GM18909 (cell line): ENCODE measurements around the gene CD34.

Experiments used
- ATAC-seq: cut with Tn5 transposase; IDR thresholded peaks from one replicate; pipeline ENCODE4 v1.9.1; 2021; ENCODE audit warnings: mild to moderate bottlenecking; ENCODE audit not compliant: unreplicated experiment, poor library complexity

Gene CD34

DNA sequence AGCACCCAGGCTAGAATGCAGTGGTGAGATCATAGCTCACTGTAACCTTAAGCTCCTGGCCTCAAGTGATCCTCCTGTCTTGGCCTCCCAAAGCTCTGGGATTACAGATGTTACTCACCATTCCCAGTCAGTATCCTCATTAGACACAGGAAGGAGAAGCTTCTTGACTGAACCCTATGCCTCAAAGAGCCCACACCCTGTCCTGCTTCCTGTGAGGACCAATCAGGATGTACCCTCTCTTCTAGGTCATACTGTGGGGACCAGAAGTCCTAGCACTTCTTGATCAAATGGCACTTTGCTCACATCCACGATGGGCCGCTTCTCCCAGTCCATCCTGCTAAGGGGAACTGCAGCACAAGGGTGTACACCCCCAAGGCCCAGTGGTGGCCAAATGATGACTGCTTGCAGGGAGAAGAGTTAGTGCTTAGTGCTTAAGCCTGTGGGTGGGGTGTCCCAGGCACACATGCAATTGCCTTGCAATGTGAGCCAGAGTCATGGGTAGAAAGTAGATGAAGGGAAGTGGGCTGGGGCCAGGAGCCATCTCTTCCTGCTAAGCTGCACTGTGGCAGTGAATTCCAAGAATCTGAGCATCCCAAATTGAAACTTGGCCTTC lies 9.8 kb downstream of the CD34 start:
- ATAC-seq, result no peak

DNA sequence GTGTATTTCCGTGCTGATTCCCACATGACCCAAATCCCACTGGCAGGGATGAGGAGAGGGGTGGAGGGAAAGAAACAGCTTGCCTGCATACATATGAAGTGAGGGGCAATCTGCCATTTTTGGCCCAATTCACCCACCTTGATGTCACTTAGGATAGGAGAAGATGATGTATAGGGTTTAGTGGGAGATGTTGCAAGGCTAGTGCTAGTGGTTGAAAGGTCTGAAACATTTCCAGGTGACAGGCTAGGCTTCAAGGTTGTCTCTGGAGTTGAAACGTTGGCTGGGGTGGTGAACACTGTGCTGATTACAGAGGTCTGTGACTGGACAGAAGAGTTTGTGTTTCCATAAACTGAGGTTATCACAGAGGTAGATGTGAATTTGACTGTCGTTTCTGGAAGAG lies 12.1 kb downstream of the CD34 start:
- ATAC-seq, result no peak

DNA sequence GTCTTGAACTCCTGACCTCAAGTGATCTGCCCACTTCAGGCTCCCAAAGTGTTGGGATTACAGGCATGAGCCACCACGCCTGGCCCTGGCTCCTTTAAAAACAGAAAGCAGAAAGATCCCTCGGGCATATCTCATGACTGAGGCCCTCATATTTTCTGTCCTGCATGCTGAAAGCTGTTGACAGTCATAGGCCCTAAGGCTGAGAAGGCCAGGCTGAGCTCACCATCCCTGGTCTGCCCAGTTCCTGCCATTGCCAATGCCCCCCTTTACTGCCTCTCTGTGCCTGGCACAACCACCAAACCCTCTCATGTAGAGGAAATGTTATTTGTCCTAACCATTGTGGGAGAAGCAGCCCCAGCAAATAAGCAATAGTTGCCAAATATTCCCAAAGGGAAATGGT lies 12.7 kb downstream of the CD34 start:
- no peak for ATAC-seq

DNA sequence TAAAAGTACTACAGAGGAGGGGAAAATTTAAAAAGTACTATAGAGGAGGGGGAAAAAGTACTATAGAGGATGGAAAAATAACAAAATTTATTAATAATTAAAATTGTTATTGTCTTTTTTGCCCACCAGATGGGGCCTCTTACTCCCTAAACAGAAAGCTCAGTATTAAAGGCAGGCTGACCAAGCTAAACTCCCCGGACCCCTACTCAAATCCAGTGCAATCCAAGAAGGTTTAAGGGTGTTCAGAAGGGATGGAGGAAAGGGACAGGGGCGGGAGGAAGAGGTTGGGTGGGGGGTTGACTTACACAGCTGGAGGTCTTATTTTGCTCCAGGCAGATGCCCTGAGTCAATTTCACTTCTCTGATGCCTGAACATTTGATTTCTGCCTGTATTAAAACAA lies 13.7 kb downstream of the CD34 start:
- no peak for ATAC-seq

DNA sequence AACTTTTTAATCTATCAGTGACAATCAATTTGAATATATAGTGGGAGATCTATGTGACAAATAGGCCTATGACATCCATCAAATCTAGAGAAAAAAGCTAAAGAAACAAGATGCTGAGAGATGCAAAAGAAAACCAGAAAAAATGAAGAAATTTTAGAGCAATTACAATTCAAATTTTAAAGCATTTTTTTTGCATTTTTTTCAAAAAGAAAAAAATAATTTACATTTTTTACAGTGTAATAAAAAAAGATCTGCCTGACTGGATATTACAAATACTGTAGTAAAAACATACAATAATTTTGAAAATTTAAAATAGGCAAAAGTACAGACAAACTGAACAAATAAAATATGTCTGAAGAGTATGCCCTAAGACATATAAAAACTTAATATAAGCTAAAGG lies 14.4 kb downstream of the CD34 start:
- no peak for ATAC-seq

DNA sequence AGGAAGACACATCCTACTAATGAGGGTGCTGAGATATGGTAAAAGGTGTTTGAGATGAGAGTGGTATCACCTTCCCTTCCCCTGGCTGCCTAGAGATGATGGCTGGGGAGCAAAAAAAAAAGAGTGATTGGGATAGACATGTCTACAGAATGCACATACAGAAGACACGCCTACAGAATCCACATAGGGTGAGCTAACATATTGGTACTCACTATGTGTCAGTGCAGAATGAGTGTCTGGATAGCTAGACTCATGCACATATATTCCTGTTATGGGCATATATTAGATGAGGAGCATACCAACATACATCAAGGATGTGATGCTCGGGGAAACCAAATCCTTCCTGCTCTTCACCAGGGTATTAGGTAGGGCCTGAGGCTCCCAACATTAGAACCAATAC lies 16.2 kb downstream of the CD34 start:
- ATAC-seq, result no peak

DNA sequence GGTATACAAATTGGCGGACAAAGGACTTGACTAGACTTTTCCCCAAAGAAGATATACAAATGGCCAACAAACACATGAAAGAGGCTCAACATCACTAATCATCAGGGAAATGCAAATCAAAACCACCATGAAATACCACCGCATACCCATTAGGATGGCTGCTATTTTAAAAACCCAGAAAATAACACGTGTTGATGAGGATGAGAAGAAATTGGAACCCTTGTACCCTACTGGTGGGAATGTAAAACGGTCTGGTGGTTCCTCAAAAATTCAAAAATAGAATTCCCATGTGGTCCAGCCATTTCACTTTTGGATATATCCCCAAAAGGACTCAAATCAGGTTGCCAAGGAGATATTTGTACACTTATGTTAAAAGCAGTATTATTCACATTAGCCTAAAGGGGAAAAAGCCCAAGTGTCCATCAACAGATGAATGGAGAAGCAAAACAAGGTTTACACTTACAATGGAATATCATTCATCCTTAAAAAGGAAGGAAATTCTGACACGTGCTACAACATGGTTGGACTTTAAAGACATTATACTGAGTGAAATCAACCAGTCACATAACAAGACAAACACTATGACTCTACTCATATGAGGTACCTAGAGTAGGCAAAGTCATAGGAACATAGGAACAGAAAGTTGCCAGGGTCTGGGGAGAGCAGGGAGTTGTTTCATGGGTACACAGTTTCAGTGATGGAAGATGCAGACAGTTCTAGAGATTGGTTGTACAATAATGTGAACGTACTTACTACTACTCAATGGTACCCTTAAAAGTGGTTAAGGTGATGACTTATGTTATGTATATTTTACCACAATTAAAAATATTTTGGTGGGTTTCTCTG lies 17.0 kb downstream of the CD34 start:
- ATAC-seq, result no peak

DNA sequence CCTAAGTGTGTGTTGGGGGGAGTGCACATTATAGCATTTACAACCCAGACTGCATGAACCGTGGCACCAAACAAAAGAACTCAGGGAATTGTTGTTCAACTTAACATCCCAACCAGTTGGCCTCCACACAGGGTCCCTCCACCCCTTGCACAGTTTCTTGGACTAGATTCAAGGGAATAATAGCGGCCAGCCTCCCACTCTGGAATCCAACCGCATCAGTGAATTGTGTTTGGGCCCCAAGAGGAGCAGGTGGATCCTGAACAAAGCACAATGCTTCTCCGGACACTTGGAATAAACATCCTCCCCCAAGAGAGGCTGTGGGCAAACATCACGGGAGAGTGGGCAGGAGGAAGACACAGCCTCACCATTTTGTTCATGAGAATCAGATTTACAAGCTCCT lies 18.2 kb downstream of the CD34 start:
- ATAC-seq, result no peak

GRCh38 chr1:207891148-207891547 lies 19.8 kb downstream of the CD34 start:
- no peak for ATAC-seq

DNA sequence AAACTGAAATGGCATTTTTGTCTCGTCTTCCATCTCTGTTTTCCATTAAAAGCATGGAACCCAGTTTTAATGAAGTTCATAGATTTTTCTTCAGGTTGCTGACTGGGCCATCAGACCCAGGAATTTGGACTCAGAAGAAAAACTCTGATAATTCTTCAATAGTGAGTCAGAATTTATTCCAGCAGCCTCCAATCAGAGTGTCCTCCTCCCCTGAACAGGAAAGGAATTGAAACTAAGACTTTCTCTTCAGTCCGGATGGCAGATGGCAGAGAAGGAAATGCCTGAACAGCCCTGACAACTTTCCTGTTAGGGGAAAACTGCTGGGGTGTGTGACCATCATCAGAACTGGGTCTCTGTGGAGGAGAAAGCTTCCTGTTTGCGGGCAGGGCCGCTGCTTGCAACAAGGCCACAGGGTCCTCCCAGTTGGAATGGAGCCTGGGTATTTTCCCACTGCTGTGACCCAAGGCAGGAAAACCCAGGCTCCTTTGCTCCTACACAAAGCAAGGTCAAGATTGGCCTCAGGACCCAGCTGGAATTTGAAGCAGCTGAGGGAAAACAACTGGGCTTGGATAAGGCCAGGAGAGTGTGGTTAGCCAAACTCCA lies 20.7 kb downstream of the CD34 start:
- no peak for ATAC-seq

DNA sequence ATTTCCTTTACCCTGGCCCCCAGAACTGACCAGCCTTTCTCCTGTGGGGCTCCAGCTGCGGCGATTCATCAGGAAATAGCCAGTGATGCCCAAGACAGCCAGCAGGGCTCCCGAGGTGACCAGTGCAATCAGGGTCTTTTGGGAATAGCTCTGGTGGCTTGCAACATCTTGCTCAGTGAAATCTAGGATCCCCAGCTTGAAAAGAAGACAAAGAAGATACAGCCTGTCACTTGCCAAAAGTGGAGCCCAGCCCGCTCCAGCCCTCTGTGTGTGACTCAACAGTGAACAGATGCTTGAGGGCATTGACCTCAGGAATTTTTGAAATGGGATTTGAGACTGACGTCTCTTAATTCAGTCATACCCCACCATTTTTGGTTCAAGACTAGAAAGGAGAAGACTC lies 22.3 kb downstream of the CD34 start:
- no peak for ATAC-seq

DNA sequence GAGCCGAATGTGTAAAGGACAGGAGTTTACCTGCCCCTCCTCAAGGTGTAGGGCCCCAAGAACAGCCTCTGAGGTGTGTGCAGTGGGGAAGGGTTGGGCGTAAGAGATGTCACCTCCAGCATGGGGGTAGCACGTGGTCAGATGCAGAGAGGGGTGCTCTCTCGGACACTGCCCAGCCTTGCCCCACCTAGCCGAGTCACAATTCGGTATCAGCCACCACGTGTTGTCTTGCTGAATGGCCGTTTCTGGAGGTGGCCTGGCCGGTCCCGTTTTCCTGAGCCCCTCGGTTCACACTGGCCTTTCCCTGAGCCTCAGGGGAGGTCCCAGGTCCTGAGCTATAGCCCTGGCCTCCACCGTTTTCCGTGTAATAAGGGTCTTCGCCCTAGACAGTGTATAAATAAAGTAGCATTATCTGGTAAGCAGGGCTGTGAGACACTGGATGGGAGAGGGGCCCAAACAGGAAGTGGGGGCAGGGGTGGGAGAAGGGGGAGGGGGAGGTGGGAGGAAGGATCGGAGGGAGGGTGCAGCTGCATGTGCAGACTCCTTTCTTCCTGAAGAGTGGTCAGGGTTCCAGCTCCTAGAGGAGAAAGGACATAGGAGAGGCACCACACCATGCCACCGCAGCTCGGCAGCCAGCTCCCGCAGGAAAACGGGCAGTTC lies 23.3 kb downstream of the CD34 start:
- no peak for ATAC-seq

- ATAC-seq, result no peak
Measured at GRCh38 chr1:207886227-207886626, 24.7 kb downstream of the CD34 start.

DNA sequence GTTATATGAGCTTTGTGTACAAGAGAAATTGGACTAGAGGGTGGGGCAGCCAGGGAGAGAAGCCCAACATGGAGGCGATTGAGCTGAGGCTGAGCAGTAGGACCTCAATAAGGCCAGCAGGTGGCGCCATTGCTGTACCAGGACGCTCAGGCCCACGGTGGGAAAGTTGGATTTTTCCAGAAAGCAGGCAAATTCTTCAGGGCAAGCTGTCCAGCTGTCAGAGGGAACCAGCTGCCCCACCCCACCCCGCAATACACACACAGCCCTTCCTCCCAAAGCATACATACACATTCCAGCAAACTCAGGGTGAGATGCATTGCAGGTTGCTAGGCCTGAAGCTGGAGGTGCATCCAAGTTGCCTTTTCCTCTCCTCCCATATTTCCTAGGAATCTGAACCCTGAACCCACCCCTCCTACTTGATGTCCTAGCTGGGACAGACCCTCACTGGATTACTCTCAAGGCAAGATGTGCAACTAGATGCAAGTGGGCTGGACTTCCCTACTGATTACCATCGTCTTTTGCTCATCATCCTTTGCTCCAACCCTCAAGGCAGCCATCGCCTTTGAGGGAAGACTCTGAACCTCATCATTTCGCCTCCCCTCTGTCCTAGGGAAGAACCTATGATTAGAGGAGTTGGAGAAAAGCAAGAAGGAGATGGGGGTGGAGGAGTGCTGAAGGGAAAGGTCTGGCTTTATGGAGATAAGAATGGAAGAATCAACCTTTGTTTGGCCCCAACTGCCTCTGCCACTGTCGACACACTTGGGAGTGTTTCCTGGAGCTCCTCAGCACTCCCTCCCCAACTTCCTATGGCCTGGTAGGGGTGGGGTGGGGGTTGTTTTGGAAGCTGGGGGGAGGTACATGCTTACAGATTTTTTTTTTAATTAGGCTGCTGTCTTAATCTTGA lies 25.5 kb downstream of the CD34 start:
- ATAC-seq, result peak; percentile 73

DNA sequence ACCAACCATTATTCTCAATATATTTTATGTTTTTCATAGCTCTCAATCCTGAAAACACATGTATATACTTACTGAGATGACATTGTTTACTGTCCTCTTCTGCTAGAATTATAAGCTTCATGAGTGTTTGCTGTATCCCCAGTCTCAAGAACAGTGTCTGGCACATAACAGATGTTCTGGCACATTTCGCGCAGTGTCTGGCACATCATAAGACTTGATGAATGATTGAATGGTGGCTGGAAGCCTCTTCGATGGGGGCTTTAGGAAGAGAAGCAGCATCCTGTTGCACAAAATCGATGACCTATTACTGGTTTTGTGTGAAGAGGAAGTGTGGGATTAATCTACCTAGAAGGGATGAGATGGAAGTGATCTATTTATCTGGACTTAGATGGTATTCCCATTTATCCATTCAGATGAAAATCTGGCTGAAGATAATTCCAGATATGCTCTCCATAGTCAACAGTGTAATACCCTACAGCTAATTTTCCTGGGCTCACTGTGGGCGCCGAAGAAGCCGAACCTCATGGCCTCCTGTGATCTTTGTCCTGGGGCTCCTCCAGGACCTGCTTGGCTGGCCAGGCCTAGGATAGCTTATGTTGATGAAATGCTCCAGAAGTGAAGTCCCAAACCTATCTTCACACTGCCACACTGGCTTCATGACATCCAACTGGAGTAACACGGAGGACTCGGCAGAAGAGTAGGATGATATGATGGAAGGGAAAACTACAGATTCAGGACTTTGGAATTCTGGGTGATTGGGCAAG lies 26.5 kb downstream of the CD34 start:
- no peak for ATAC-seq

GRCh38 chr1:207883660-207884250 lies 27.2 kb downstream of the CD34 start:
- no peak for ATAC-seq

DNA sequence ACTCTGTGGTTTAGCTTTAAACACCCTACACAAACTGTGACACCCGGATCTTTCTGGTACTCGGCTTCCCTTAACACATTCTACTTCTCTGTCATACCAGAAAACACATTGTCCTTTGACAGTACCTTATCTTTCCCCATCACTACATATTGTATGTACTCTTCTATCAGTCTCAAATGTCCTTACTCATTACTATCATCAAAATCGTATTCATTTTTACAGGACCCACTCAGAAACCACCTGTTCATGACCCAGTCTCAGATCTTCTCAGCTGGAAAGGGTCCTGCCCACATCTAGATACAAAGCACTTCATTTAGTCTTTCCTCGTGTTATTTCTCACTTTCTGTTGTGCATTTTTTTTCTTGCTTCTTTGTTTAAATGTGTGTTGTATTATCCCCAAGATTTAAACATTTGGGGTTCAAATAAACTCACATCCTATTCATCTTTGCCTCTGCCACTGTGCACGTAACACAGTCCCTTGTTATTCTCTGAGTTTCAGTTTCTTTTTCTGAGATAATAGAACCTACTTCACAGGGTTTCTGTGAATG lies 27.7 kb downstream of the CD34 start:
- peak; percentile 61 for ATAC-seq

DNA sequence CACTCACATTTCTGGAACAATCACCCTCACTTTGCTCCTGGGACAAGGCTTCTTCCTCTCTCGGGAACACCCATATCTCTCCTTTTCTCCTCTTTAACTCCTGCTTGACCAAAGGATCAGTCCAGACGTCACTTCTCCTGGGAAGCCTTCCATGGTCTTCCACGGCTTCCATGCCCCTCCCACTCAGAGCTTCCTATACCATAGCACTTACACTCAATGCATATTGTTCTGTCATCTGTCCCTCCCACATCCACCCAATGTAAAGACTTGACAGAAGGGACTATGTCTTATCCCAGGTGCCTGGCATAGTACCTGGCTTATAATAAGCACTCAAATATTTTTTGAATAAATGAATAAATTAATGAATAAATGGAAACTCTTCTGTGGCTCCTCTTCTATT lies 28.2 kb downstream of the CD34 start:
- peak; percentile 10 for ATAC-seq

- no peak for ATAC-seq
Measured at GRCh38 chr1:207878939-207879338, 32.0 kb downstream of the CD34 start.
